Measurements from ENCODE around the gene B3GNT5.

Gene B3GNT5

GRCh38 chr3:183277260-183277659, 24.2 kb downstream of the B3GNT5 start:
- no peak for DNase-seq (ENCODE audit: low read depth)
- H3K4me3 ChIP-seq (ENCODE audit: low read depth, low read length), result no peak overlapping the region
- TF ChIP-seq CTCF (IDR thresholded peaks at IDR 0.05; ENCODE audit: low read depth, low read length, missing control alignments), result no peak

GRCh38 chr3:183278479-183279088, 25.5 kb downstream of the B3GNT5 start:
- no peak for DNase-seq (ENCODE audit: low read depth)
- no peak for TF ChIP-seq CTCF (IDR thresholded peaks at IDR 0.05; ENCODE audit: low read depth, low read length, missing control alignments)
- H3K4me3 ChIP-seq (ENCODE audit: low read depth, low read length), result no peak overlapping the region

GRCh38 chr3:183279371-183279770, 26.3 kb downstream of the B3GNT5 start:
- TF ChIP-seq CTCF (IDR thresholded peaks at IDR 0.05; ENCODE audit: low read depth, low read length, missing control alignments), result no peak
- no peak for DNase-seq (ENCODE audit: low read depth)
- no peak overlapping the region for H3K4me3 ChIP-seq (ENCODE audit: low read depth, low read length)

- no peak overlapping the region for H3K4me3 ChIP-seq (ENCODE audit: low read depth, low read length)
- no peak for DNase-seq (ENCODE audit: low read depth)
- TF ChIP-seq CTCF (IDR thresholded peaks at IDR 0.05; ENCODE audit: low read depth, low read length, missing control alignments), result no peak
Observed at GRCh38 chr3:183281126-183281797, 28.2 kb downstream of the B3GNT5 start.

GRCh38 chr3:183283886-183284285, 30.8 kb downstream of the B3GNT5 start:
- no peak for TF ChIP-seq CTCF (IDR thresholded peaks at IDR 0.05; ENCODE audit: low read depth, low read length, missing control alignments)
- H3K4me3 ChIP-seq (ENCODE audit: low read depth, low read length), result no peak overlapping the region

GRCh38 chr3:183284570-183284969, 31.5 kb downstream of the B3GNT5 start:
- no peak overlapping the region for H3K4me3 ChIP-seq (ENCODE audit: low read depth, low read length)
- TF ChIP-seq CTCF (IDR thresholded peaks at IDR 0.05; ENCODE audit: low read depth, low read length, missing control alignments), result no peak
- no peak for DNase-seq (ENCODE audit: low read depth)

More at GRCh38 chr3:183283886-183284285, 30.8 kb downstream of the B3GNT5 start:
- no peak for DNase-seq (ENCODE audit: low read depth)

GRCh38 chr3:183285318-183285717, 32.3 kb downstream of the B3GNT5 start:
- no peak for TF ChIP-seq CTCF (IDR thresholded peaks at IDR 0.05; ENCODE audit: low read depth, low read length, missing control alignments)
- H3K4me3 ChIP-seq (ENCODE audit: low read depth, low read length), result peak overlapping the region; percentile 16; the same call in 1 of the 2 replicates
- no peak for DNase-seq (ENCODE audit: low read depth)

Data from GM12864 (cell line).